Hematopoietic multipotent progenitor cell treated with erythropoietin and hydrocortisone succinate and interleukin-3 and kit ligand, for 15 days (in vitro differentiated cells): ENCODE data around the gene ATRAID.
"Not testable (repeated sequence)": the region's sequence is repeated elsewhere in the genome, so short reads cannot be mapped to it uniquely, and the experiment has no call there.

Experiments
- DNase-seq: peaks from one replicate; pipeline ENCODE4 v3.0.0-alpha.2; 2015; ENCODE audit warnings: low spot score

Gene ATRAID

DNA sequence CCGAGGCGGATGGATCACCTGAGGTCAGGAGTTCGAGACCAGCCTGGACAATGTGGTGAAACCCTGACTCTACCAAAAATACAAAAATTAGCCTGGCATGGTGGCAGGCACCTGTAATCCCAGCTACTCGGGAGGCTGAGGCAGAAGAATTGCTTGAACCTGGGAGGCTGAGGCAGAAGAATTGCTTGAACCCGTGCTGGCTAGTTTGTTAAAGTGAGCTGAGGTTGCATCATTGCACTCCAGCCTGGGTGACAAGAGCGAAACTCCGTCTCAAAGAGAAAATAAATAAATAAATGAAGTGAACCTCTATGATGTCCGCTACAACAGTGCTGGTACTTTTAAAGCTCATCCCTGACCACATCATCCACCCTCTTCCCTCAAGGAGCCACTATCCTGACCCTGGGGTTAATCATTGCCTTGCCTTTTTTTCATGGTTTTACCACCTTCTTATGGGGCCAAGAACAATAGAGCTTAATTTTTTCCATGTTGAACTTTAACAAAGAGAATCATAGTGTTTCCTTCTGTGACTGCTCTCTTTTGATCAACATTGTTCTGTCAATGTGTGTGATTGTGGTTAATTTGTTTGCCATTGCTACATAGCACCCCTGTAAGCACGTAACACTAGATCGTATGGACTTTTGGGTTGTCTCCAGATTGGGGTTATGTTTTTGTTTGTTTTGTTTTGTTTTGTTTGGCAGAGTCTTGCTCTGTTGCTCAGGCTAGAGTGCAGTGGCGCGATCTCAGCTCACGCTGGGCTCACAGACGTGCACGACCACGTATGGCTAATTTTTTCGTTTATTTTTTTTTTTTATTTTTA lies 17.1 kb upstream of the ATRAID start:
- no peak for DNase-seq

- not testable (repeated sequence) for DNase-seq
Measured at GRCh38 chr2:27195799-27196198, 16.0 kb upstream of the ATRAID start.

- not testable (repeated sequence) for DNase-seq
Measured at GRCh38 chr2:27198068-27198467, 13.8 kb upstream of the ATRAID start.

GRCh38 chr2:27198627-27199026 lies 13.2 kb upstream of the ATRAID start:
- DNase-seq: no peak

- no peak for DNase-seq
Measured at GRCh38 chr2:27199241-27199640, 12.6 kb upstream of the ATRAID start.

GRCh38 chr2:27201675-27202074 lies 10.2 kb upstream of the ATRAID start:
- no peak for DNase-seq

- DNase-seq: no peak
Measured at GRCh38 chr2:27202854-27203253, 9.0 kb upstream of the ATRAID start.

DNA sequence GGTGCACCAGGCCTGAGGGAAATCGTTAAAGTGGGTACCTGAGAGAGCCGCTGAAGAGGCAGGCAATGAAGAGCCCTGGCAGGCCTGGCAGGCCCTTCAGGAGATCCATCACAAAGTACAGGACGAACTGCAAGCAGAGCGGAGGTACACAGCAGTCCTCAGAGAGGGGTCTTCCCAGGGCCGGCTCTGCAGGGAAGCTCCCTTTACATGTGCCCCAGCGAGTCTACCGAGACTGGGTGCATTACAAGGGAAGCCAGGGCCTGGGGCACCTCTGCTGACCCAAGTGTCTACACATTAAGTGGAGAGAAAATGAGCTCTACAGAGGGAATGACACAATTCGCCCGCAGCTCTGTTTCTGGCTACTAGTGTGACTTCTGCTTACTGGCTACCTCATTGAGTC lies 8.1 kb upstream of the ATRAID start:
- DNase-seq: no peak

- DNase-seq: no peak
Measured at GRCh38 chr2:27204566-27204965, 7.3 kb upstream of the ATRAID start.

DNA sequence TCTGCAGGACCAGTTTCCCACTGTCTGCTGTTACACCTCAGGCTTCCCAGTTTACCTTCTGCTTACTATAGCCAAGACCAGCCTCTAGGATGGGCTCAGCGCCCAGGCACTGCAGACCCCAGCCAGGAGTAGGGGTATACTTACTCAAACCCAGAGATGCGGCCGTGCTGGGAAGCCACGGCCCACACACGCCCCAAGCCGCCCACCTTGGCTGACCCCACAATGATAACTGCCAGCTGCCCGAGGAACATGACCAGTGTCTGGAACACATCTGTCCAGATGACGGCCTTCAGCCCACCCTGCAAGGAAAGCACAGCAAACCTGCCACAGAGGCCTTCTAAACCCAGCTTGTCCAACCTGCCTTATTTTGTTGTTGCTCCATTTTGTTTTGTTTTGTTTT lies 6.6 kb upstream of the ATRAID start:
- DNase-seq: no peak

- DNase-seq: no peak
Measured at GRCh38 chr2:27206346-27206745, 5.5 kb upstream of the ATRAID start.

DNA sequence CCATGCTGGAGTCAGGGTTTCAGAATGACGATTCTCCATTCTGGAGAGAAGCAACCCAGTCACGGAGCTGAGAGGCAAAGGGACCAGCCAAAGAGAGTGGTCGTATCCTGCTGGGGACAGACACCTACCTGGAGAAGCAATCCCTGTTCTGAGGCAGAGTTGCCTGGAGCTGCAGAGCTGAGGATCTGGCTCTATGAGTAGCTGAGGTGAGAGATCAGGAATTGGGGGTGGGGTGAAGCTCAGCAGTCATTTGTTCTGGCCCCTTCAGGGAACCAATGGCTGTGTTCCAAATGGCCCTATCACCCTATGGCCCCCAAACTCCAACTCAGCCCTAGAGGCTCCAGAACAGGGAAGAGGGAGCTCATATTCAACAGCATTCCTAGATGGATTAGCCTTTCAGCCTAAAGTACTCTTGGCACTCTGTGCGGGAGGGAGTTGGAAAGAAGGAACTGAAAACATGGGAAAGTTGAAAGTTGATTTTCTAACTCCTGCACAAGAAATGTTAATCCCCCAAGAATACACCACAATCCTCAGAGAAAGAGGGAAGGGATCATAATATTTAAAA lies 3.3 kb upstream of the ATRAID start:
- no peak for DNase-seq

DNA sequence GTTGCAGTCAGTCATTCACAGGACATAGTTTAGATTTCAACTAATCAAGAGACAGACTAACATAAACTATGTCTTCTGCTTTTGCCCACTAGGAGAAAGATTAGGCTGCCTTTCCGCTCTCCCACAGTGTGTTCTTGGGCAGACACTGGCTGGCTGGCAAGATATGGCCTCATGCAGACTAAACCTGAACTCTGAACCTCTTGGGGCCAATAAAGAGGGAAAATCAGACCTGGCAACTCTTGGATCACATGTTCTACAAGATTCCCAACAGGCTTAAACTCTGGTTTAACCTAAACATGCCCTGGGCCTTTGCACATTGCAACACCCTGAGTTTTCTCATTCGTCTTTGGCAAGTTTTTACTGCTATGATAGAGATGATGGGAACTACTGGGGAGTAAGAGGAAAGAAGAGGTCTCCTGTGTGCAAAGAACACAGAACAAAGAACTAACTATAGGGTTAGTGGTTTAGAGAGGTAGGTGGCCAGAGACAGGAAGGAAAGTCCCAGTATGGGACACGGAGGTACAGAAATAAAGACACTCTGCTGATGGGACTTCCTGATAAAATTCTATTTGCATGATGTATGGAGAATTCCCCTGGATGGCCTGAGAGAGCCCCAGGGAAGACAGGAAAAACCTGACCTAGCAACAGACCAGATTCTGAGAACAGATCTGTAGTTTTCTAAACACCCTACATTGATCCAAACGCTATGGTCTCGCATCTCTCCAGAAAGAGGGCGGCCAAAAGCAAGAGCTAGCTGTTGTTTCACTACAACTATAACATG lies 2.0 kb upstream of the ATRAID start:
- no peak for DNase-seq

- DNase-seq: no peak
Measured at GRCh38 chr2:27211241-27211942, 449 bp upstream of the ATRAID start.

DNA sequence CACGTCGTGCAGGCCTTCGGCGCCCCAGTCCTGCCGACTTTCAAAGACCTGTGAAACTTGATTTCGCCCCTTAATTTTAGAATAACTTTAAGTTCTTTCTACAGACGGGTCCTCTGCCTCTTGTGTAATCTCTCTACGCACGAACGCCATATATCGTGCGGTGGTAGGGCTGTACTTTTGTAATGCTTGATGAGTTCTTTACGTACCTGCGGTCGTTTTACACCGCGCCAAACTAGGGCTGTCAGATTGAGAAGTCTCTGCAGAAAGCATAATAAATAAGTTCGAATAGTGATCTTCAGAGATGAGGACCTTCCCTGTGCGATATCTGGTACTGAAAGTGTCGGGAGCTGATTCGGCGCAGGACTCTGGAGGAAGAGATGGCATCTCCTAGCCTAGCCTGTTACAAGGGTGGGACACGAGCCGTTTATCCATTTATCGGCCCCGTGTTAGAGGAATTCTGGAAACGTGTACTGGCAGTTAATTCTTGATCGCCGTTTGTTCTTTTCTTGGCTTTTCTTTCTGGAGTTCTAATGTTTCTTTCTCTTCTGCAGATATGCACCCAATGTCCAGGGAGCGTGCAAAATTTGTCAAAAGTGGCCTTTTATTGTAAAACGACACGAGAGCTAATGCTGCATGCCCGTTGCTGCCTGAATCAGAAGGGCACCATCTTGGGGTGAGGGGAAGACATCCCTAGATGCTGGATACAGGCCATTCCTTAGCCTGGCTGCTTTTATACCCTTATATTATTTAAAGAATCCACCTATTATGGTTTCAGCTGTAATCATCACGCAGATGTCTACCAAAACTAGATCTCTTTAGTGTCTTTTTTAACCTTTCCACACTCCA lies 1.0 kb downstream of the ATRAID start:
- peak; percentile 45 for DNase-seq

DNA sequence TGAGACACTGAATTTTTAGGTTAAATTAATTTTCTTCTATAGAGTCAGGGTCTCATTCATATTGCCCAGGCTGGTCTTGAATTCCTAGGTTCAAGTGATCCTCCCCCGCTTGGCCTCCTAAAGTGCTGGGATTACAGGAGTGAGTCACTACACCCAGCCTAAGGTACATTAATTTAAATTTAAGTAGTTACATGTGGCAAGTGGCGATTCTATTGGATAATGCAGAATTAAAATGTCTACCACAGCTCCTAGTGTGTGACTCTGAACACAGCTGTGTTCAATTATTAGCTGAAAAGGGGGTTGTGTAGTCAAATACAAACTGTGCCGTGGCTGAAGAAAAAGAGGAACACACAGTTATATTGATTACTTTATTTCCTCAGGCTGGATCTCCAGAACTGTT lies 3.1 kb downstream of the ATRAID start:
- DNase-seq: no peak

- DNase-seq: no peak
Measured at GRCh38 chr2:27216416-27217137, 4.7 kb downstream of the ATRAID start.

- peak; percentile 81 for DNase-seq
Measured at GRCh38 chr2:27217173-27218121, 5.6 kb downstream of the ATRAID start, which contains the start of gene CAD. TSS of gene CAD (plus strand) at chr2:27217369. CDS start at chr2:27217552, 183 bp downstream.

DNA sequence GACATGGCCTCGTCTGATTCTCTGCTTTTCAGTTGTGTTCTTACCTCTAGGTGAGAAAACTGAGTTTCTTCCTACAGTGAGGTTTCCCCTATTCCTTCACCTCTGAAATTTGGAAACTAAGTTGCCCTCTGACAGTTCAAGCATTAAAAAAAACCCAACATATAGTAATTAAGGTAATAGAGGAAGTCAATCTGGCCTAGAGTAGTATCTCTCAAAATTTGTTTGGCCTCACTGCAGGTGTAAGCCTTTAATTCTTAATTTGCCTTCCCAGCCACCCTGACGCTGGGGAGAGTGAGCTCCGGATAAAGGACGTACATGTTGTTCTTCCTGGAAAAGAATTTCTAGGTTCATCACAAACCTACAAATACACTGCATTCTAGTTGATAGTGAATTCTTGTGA lies 6.8 kb downstream of the ATRAID start:
- DNase-seq: no peak

- no peak for DNase-seq
Measured at GRCh38 chr2:27219091-27219490, 7.2 kb downstream of the ATRAID start.
